Measurements from ENCODE around the gene LRRC34.

Gene LRRC34

GRCh38 chr3:169813278-169813677 is 574 bp upstream of the LRRC34 start:
- no peak for DNase-seq

GRCh38 chr3:169811631-169812331 is 923 bp downstream of the LRRC34 start:
- DNase-seq = no peak

GRCh38 chr3:169809230-169809795 is 3.4 kb downstream of the LRRC34 start:
- no peak for DNase-seq

GRCh38 chr3:169804681-169805080 is 8.0 kb downstream of the LRRC34 start:
- DNase-seq = no peak

GRCh38 chr3:169792359-169792758 is 20.3 kb downstream of the LRRC34 start:
- DNase-seq = no peak

GRCh38 chr3:169790687-169791429 is 21.8 kb downstream of the LRRC34 start:
- DNase-seq = no peak

GRCh38 chr3:169790219-169790618 is 22.5 kb downstream of the LRRC34 start:
- DNase-seq = no peak

- no peak for DNase-seq
These were observed 24.9 kb downstream of the LRRC34 start for GRCh38 chr3:169787791-169788190.

- no peak for DNase-seq
These were observed 25.6 kb downstream of the LRRC34 start for GRCh38 chr3:169787120-169787519.

- DNase-seq = no peak
These were observed 31.4 kb downstream of the LRRC34 start for GRCh38 chr3:169781209-169781855.

GRCh38 chr3:169780742-169781141 is 32.0 kb downstream of the LRRC34 start:
- DNase-seq = no peak

GRCh38 chr3:169777822-169778221 is 34.9 kb downstream of the LRRC34 start:
- DNase-seq = no peak

- DNase-seq = no peak
These were observed 38.5 kb downstream of the LRRC34 start for GRCh38 chr3:169774186-169774585.

- DNase-seq = peak; percentile 97
These were observed 39.5 kb downstream of the LRRC34 start, which contains the start of gene MYNN for GRCh38 chr3:169772897-169773816. MYNN (plus strand) TSS chr3:169773396; CDS start chr3:169774296, 900 bp downstream.

- peak; percentile 88 for DNase-seq
These were observed 40.3 kb downstream of the LRRC34 start for GRCh38 chr3:169772305-169772896.

GRCh38 chr3:169771497-169772304 is 41.0 kb downstream of the LRRC34 start:
- DNase-seq = peak; percentile 81

GRCh38 chr3:169769287-169770181 is 43.2 kb downstream of the LRRC34 start, which contains the start of gene ACTRT3:
ACTRT3 (minus strand) TSS chr3:169769561; CDS start chr3:169769520, 41 bp downstream.
- peak; percentile 87 for DNase-seq

- peak; percentile 96 for DNase-seq
These were observed 47.7 kb downstream of the LRRC34 start, which contains the start of gene TERC for GRCh38 chr3:169764882-169765612. TERC (minus strand) TSS chr3:169765060.

Data from activated CD8-positive, alpha-beta memory T cell treated with anti-CD3 and anti-CD28 coated beads for 24 hours (primary cell).